Natural killer cell (primary cell): Measurements from ENCODE around the gene C11orf91. TPM values are rescaled to one million over a fixed set of nuclear protein-coding genes. Genes with fewer than 3 reads are reported as not detected.
A peak's percentile ranks its signal among the peaks of the same experiment; 100 is the strongest.

Experiments
- ATAC-seq, 3 donors: fragments of 150-1000 bp in 2 of 3; fragments of 200-7000 bp in 1 of 3; cut with Tn5 transposase; 1 replicate in 1 of 3; 2 replicates in 2 of 3; pipeline ENCODE4 v1.10.0; 2021; ENCODE audit warnings: mild to moderate bottlenecking in 2 of 3, moderate library complexity in 2 of 3
- DNase-seq, 2 donors: peaks; one replicate each; pipeline versions ENCODE4 v3.0.0 to v3.0.0-alpha.2; 2013 to 2021; ENCODE audit warnings: mixed read lengths in 1 of 2
- H3K27ac ChIP-seq: one replicate; pipeline ENCODE4 v1.5.1; 2013; ENCODE audit warnings: mild to moderate bottlenecking, low read length
- H3K27me3 ChIP-seq: one replicate; pipeline ENCODE4 v1.6.1; 2013; ENCODE audit warnings: low read length; ENCODE audit not compliant: control insufficient read depth, insufficient read depth
- H3K36me3 ChIP-seq: one replicate; pipeline ENCODE4 v1.6.1; 2013; ENCODE audit warnings: low read length; ENCODE audit not compliant: control insufficient read depth, insufficient read depth
- H3K4me1 ChIP-seq: one replicate; pipeline ENCODE4 v1.6.1; 2013; ENCODE audit warnings: low read length; ENCODE audit not compliant: control insufficient read depth, insufficient read depth
- H3K4me3 ChIP-seq: one replicate; pipeline ENCODE4 v1.5.1; 2013; ENCODE audit warnings: low read length
- H3K9me3 ChIP-seq: one replicate; pipeline ENCODE4 v1.6.1; 2013; ENCODE audit warnings: low read length; ENCODE audit not compliant: control insufficient read depth, insufficient read depth
- H3K27ac Mint-ChIP-seq, 2 donors: one replicate each; pipeline ENCODE4 v1.8.0; 2022; ENCODE audit warnings: mild to moderate bottlenecking in 2 of 2, mixed read lengths in 2 of 2, moderate library complexity in 1 of 2
- H3K27me3 Mint-ChIP-seq, 2 donors: one replicate each; pipeline ENCODE4 v1.8.0; 2022; ENCODE audit warnings: low read depth in 2 of 2, mixed read lengths in 2 of 2
- H3K36me3 Mint-ChIP-seq: one replicate; pipeline ENCODE4 v1.8.0; 2022; ENCODE audit warnings: mixed read lengths
- H3K4me1 Mint-ChIP-seq, 2 donors: one replicate each; pipeline ENCODE4 v1.8.0; 2022; ENCODE audit warnings: mixed read lengths in 2 of 2
- H3K4me3 Mint-ChIP-seq: one replicate; pipeline ENCODE4 v1.8.0; 2022; ENCODE audit warnings: mild to moderate bottlenecking, moderate library complexity, mixed read lengths
- H3K9me3 Mint-ChIP-seq, 2 donors: one replicate each; pipeline ENCODE4 v1.8.0; 2022; ENCODE audit warnings: mixed read lengths in 2 of 2
- WGBS: methylation state at CpG from one replicate; pipeline ENCODE4 v1.1.7; 2013; ENCODE audit warnings: missing lambda C conversion rate; ENCODE audit not compliant: insufficient coverage; 5-methylcytosine and 5-hydroxymethylcytosine counted together
- intact Hi-C: fragments of 100-400 bp; cut with micrococcal nuclease; formaldehyde crosslinking; loops from one replicate; pipeline ENCODE4 v1.14.2; 2022
- total RNA-seq, 4 donors: library from RNA; stranded (reverse); fragments of 120-200 nt in 1 of 4; gene quantifications; one replicate each; pipeline versions ENCODE4 v1.2.3 to v1.2.4, GENCODE V29; 2013 to 2022
- TF ChIP-seq, protein P1 (sequence below): fragments of 200-600 bp; IDR thresholded peaks from one replicate; pipeline ENCODE4 v1.8.0; 2022; ENCODE audit warnings: antibody characterized with exemption

The C11orf91 gene
- total RNA-seq, 3 donors from 2014 or later (not counting 1 experiment from before 2014, with no cell fraction given) = not detected

DNA sequence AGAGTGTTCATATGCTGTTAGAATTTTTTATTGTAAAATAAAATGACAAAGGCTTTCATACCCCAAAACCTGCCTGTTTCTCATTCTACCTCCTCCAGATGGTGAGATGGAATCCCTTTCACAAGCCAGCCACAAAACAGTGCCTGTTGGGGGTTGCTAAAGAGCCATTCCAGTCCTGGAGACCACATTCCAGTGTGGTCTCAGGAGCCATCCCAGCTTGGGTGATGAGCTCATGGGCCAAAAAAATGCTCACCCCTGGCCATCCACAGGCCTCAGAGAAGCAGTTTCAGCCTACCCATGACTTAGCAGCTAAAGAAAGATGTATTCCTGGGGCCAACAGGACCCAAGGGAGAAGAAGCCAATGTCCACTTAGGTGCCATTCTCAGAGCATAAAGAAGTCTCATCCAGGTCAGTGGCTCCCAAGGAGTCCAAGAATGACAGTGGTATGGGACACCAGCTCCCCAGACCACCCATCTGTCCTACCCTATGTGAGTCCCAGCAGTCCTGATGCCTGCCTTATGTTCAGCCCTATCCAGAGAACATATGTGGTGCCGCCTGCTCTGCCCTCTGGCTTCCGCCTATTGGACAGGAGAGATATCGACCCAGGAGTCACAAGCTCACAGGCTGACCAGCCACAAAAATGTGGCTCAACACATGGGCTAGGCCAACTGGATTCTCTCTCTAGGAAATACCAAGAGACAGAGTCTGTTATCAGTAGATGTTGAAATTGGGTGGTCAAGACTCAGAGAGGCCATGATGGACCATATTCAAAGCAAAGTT, 26.4 kb downstream of the C11orf91 start:
- Mint-ChIP-seq H3K4me3 (no peak overlapping the region), H3K36me3 (no peaks in the 10 kb centered on the region), H3K9me3 (no peaks in the 10 kb centered on the region), H3K27me3 (peaks cover 8 to 57% of the 10 kb centered on the region in 2 donors), H3K27ac (no peak overlapping the region), H3K4me1 (peaks cover 0 to 8% of the 10 kb centered on the region in 2 donors)
- no peaks in the 10 kb centered on the region for H3K27me3 ChIP-seq
- intact Hi-C loops = no loop called here
- H3K36me3 ChIP-seq = no peaks in the 10 kb centered on the region
- H3K4me3 ChIP-seq = no peak overlapping the region
- no peaks in the 10 kb centered on the region for H3K9me3 ChIP-seq
- no peak for DNase-seq
- TF ChIP-seq, protein P1, sequence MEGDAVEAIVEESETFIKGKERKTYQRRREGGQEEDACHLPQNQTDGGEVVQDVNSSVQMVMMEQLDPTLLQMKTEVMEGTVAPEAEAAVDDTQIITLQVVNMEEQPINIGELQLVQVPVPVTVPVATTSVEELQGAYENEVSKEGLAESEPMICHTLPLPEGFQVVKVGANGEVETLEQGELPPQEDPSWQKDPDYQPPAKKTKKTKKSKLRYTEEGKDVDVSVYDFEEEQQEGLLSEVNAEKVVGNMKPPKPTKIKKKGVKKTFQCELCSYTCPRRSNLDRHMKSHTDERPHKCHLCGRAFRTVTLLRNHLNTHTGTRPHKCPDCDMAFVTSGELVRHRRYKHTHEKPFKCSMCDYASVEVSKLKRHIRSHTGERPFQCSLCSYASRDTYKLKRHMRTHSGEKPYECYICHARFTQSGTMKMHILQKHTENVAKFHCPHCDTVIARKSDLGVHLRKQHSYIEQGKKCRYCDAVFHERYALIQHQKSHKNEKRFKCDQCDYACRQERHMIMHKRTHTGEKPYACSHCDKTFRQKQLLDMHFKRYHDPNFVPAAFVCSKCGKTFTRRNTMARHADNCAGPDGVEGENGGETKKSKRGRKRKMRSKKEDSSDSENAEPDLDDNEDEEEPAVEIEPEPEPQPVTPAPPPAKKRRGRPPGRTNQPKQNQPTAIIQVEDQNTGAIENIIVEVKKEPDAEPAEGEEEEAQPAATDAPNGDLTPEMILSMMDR = no peak
- ATAC-seq = peak in 1 of 3 donors; percentile 14
- 96% methylated on average over 3 of the region's 3 CpGs for WGBS
- no peak overlapping the region for H3K27ac ChIP-seq
- H3K4me1 ChIP-seq = no peaks in the 10 kb centered on the region

DNA sequence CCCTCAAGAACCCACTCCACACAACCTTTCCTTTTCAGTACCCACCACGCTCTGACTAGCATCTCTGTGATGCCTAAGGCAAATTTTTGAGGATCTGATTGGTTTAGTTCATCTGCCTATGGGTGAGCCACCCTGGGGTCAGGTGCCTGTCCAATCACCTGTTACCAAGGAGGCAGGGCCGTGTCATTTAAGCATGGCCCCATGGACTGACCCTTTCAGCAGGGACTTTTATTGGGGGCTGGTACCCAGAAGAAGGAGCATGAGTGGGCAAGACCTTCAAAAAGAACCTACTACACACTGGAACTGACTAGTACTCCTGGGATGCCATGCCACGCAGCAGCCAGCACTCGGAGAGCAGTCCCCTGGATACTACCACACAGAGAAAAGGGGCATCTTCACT, 28.4 kb downstream of the C11orf91 start:
- intact Hi-C loops = no loop called here
- H3K9me3 Mint-ChIP-seq = no peaks in the 10 kb centered on the region

DNA sequence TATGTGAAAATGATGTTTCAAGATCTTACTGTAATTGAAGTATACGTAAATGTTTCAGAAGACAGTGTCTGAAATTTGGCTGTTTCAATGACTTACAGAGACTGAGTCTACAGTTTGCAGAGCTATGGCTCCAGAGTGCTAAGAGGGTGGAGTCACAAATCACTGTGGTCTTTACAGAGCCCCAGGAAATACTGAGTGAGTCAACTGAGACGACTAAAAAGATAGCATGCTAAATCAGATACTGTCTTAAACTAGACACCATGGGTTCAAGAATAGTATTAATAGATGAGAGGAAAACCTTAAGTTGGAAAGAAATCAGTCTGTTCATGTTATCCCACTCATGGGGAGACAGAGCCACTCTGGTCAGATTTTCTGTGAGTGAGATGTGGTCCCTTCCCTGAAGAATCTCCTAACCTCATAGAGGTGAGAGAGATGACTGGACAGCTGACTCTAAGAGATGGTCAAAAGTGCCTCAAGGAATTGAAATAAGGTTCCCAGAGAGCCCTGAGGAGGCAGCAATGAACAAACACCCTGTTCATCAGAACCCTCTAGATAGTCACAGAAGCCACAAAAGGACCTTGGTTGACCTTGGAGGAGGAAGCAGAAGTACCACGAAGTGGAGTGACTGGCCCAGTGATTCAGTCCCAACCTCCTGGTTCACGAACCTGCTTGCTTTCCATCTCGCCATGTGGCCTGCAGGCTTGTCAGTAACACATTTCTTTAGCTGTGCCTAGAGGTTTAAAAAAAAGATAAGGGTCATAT, 30.2 kb downstream of the C11orf91 start:
- H3K36me3 Mint-ChIP-seq = no peaks in the 10 kb centered on the region
- no peak overlapping the region for H3K27ac Mint-ChIP-seq
- Histone ChIP-seq H3K9me3 (no peaks in the 10 kb centered on the region), H3K27me3 (no peaks in the 10 kb centered on the region), H3K4me3 (no peak overlapping the region), H3K36me3 (no peaks in the 10 kb centered on the region), H3K4me1 (no peaks in the 10 kb centered on the region), H3K27ac (no peak overlapping the region)
- ATAC-seq (no peak), DNase-seq (no peak)
- intact Hi-C loops = no loop called here
- H3K27me3 Mint-ChIP-seq = peaks cover 13 to 47% of the 10 kb centered on the region in 2 donors
- H3K4me1 Mint-ChIP-seq = peaks cover 0 to 8% of the 10 kb centered on the region in 2 donors
- no peak overlapping the region for H3K4me3 Mint-ChIP-seq
- TF ChIP-seq, protein P1 = no peak
- 62% methylated on average over 5 of the region's 5 CpGs for WGBS
- no peaks in the 10 kb centered on the region for H3K9me3 Mint-ChIP-seq

More for the DNA sequence above, 28.4 kb downstream of the C11orf91 start:
- no peaks in the 10 kb centered on the region for H3K27me3 ChIP-seq
- DNase-seq = no peak
- 84% methylated on average over 4 of the region's 4 CpGs for WGBS
- H3K27ac ChIP-seq = no peak overlapping the region
- H3K4me3 Mint-ChIP-seq = no peak overlapping the region
- no peak overlapping the region for H3K4me3 ChIP-seq
- H3K27me3 Mint-ChIP-seq = peaks cover 7 to 43% of the 10 kb centered on the region in 2 donors
- no peaks in the 10 kb centered on the region for H3K36me3 ChIP-seq
- no peak overlapping the region for H3K27ac Mint-ChIP-seq
- no peaks in the 10 kb centered on the region for H3K9me3 ChIP-seq
- no peaks in the 10 kb centered on the region for H3K36me3 Mint-ChIP-seq
- H3K4me1 ChIP-seq = no peaks in the 10 kb centered on the region
- peaks cover 0 to 8% of the 10 kb centered on the region in 2 donors for H3K4me1 Mint-ChIP-seq
- TF ChIP-seq, protein P1 = no peak
- ATAC-seq = no peak
